ENCODE data around the gene SLC25A23. TPM values are rescaled to one million over a fixed set of nuclear protein-coding genes. Genes with fewer than 3 reads are reported as not detected.

The SLC25A23 gene
- total RNA-seq, 1 donor from 2014 or later, result 42.6 TPM

DNA sequence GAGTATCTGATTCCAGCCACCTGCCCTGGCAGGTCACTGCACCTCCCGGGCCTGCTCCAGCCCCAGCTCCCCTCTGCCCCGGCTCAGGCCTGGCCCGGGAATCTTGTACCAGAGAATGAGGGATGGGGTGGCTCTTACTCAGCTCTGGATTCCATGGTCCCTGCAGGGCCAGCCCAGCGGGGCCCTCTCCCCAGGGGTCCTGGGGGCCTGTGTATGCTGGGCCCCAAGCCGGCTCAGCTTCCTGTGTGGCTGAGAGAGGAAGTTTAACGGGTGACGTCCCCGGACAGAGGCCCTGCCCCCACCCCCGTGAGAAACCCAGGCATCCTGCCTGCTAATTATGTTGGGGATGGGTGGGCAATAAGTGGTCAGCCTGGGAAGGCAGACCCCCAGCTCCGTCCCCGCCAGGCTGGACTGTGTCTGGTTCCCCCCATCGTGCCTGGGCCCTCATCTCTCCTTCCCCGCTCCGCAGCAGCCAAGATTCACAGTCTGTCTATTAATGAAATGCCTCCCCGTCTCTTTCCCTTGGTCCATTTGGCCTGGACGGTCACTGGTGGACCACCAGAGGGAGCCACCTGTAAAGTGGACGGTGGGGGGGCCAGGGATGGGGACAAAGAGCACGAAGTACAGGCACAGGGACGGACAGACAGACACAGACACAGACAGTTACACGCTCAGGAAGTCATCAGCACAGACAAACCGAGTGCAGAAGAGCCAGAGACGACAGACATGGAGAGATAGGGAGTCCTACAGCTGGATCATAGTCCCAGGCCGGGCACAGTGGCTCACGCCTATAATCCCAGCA, 22.1 kb upstream of the SLC25A23 start, which contains the start of gene DENND1C:
TSS of gene DENND1C (minus strand) at position 247 of the 802 bp plus-strand sequence. CDS start at position 155, 92 bp downstream.
- peak; percentile 16 for DNase-seq

DNA sequence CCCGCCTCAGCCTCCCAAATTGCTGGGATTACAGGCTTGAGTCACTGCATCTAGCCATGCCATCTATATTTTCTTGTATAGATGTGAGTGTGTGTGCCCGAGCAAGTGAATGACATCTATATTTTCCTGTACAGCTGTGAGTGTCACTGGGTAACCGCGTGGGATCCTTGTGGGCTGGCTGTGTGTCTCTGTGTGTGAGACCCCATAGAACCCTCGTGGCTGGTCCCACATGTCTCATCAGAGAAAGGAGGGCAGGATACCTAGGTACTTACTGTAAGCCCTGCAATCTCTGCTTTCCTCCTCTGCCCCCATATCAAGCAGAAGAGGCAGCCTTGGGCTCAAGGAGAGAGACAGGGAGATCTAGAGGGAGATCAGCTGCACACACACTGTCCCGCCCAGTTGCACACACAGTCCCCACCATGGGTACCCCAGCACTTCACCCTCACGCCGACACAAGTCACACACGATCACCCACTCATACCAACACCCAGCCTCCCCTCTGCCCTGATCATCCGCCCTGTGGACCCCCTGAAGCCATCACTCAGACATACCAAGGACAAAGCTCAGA, 21.3 kb upstream of the SLC25A23 start:
- no peak for DNase-seq

GRCh38 chr19:6479836-6480398, 20.3 kb upstream of the SLC25A23 start:
- DNase-seq, result no peak

DNA sequence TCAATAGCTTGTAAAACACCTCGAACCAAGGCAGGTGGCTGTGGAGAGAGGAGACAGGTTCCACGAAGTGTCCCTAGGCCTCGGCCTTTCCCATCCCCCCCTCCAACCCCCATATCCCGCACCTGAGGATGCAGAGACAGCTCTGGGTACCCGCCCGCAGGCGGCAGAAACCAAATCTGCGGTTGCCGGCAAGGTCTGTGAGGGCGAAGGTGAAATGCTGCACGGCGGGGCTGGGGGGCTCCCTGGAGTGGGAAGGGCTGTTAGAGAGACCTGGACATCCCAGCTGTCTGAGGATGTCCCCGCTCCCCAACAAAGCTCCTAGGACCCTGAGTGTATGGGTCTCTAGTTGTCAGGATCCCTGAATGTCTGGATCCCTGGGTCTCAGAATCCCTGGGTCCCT, 19.2 kb upstream of the SLC25A23 start:
- no peak for DNase-seq

DNA sequence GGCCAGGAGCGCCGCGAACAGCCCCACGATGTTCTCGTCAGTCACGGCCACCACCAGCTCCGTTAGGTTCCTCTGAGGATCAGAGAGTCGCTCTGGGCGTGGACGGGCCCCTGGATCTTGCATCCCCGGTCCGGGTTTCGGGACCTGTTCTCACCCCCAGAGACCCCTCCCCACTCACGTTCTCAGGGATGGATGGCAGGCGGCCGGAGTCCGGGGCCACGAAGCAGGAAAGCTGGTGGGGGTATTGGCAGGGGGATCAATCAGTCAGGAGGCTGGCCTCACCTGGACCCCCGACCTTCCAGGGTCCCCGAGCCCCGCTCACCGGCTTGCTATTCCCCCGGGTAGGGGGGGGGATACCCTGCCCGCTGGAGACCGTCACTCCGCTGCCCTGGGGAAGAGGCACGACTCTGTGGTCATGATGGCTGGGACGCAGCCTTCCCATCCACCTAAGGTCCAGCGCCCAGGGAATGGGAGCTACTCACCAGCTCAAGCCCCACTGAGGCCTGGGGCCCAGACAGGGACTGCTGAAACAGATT, 17.4 kb upstream of the SLC25A23 start:
- DNase-seq, result no peak

- peak; percentile 45 for DNase-seq
Observed at GRCh38 chr19:6476155-6476895, 16.7 kb upstream of the SLC25A23 start.

- DNase-seq, result no peak
Observed at GRCh38 chr19:6475321-6476108, 15.9 kb upstream of the SLC25A23 start.

DNA sequence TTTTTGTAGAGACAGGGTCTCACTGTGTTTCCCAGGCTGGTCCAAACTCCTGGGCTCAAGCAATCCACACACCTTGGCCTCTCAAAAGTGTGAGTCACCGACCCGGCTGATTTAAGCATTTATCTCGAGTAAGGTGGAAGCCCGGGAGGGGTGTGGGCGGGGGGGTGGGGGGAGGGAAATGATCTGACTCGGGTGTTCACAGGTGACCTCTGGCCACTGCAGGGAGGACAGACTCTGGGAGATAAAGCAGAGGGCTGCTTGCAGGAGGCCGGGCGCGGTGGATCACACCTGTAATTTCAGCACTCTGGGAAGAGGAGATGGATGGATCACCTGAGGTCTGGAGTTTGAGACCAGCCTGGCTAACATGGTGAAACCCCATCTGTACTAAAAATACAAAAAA, 14.1 kb upstream of the SLC25A23 start:
- DNase-seq, result no peak

GRCh38 chr19:6472713-6473112, 13.1 kb upstream of the SLC25A23 start:
- no peak for DNase-seq

- DNase-seq, result no peak
Observed at GRCh38 chr19:6471076-6471475, 11.5 kb upstream of the SLC25A23 start.

DNA sequence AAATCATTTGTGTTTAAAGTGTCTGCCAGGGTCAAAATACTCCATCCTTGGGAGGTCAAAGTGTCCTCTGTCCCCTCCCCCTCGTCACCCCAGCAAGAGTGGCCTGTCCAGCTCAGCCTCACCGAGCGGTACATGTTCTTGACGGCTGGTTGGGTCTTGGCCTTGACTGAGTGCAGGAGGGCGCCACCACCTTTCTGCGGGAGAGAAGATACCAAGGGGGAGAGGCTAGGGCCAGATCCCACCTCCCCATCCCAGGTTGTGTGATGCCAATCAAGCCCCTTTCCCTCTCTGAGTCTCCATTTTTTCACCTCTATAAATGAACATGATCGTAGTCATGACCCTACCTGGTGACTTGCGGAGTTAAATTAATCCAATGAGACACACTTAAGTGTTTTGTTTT, 10.6 kb upstream of the SLC25A23 start:
- DNase-seq, result no peak

GRCh38 chr19:6467384-6467783, 7.8 kb upstream of the SLC25A23 start:
- no peak for DNase-seq

DNA sequence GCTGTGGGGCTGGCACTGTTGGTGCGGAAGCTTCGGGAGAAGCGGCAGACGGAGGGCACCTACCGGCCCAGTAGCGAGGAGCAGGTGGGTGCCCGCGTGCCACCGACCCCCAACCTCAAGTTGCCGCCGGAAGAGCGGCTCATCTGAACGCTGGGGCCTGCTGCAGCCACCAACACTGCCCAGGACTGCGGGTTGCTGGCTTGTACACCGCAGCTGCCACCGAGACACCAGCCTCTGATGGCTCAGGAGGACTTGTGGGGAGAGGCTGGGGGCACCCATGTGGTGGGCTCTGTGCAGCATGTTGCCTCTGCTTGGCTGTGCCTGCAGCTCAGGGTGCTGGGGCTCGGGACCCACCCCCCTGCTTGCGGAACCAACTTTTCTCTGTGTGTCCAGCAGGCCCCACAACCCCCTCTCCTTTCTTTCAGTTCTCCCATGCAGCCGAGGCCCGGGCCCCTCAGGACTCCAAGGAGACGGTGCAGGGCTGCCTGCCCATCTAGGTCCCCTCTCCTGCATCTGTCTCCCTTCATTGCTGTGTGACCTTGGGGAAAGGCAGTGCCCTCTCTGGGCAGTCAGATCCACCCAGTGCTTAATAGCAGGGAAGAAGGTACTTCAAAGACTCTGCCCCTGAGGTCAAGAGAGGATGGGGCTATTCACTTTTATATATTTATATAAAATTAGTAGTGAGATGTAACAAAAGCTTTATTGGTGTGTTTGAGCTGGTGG, 7.1 kb upstream of the SLC25A23 start:
- no peak for DNase-seq

GRCh38 chr19:6465663-6466062, 6.1 kb upstream of the SLC25A23 start:
- DNase-seq, result no peak

GRCh38 chr19:6465006-6465405, 5.4 kb upstream of the SLC25A23 start:
- no peak for DNase-seq

GRCh38 chr19:6464070-6464873, 4.7 kb upstream of the SLC25A23 start, which contains the start of gene CRB3:
Gene CRB3, plus strand, starts transcription at chr19:6464271. Its CDS starts 431 bp downstream, at chr19:6464702.
- no peak for DNase-seq

GRCh38 chr19:6460099-6460884, 700 bp upstream of the SLC25A23 start:
- DNase-seq, result peak; percentile 98

DNA sequence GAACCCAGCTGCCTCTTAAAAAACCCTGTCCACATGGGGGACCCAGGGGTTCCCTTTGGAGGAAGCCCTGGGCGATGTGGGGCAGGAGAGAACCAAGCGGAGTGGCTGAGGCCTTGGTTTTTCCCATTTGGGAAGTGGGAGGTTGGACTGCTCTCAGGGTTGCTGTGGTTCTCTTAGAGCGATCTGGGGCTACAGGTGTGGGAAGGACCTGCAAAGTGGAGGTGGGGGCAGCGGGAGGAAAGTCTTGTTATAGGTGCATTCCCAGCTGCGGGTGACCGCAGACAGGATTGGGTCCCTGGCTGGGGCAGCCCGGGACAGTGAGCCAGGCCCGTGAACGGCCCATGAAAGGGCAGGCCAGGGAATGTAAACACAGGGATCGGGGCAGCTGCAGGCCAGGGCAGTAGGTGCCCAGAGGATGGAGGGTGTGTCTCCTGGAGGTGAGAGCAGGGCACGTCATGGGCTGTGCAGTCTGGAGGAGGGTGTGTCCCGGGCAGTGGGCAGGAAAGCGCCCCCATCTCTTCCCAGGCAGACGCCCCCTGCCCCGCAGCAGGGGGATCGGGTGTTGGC, 814 bp downstream of the SLC25A23 start:
- DNase-seq, result no peak
